ENCODE data around the gene CRYL1. TPM values are rescaled to one million over a fixed set of nuclear protein-coding genes. Genes with fewer than 3 reads are reported as not detected.

CRYL1 gene
- total and polyA plus RNA-seq, 2 of the 8 experiments (the other 6 are each of a cell fraction or from before 2014, with no cell fraction given) = 1.9 to 6.4 TPM

GRCh38 chr13:20498659-20499058 lies 27.0 kb downstream of the CRYL1 start:
- Histone ChIP-seq H2AK5ac (ENCODE audit: low read depth, low read length) (no peak overlapping the region), H3K9me3 (ENCODE audit: insufficient read depth in 2 of 2, low read depth in 1 of 2, low read length in 1 of 2) (0 out of 4 replicates have a peak, but pooled peaks cover 0 to 8% of the 10 kb centered on the region in 2 experiments), H2BK15ac (ENCODE audit: low read length) (no peak overlapping the region), H3K4ac (replicated peaks; ENCODE audit: insufficient read length, low read depth, low read length) (no peak overlapping the region), H3K79me2 (ENCODE audit: control insufficient read depth in 1 of 2, insufficient read depth in 2 of 2, low read length in 2 of 2) (no peaks in the 10 kb centered on the region), H3K23me2 (ENCODE audit: low read depth, low read length) (peaks cover 13% of the 10 kb centered on the region), H4K5ac (ENCODE audit: insufficient read length, low read depth, low read length) (no peak overlapping the region), H3K4me1 (replicated peaks in 1 of 4; ENCODE audit: control insufficient read depth in 3 of 4, insufficient read depth in 4 of 4, low read length in 3 of 4) (peaks cover 0 to 4% (median 3%) of the 10 kb centered on the region in 4 experiments; a peak in 4 of 7 replicates), H2BK120ac (replicated peaks; ENCODE audit: low read depth, low read length) (no peak overlapping the region), H2BK12ac (ENCODE audit: low read depth, low read length) (no peak overlapping the region), H3K36me3 (ENCODE audit: control insufficient read depth in 2 of 4, insufficient read depth in 4 of 4, low read length in 3 of 4) (no peaks in the 10 kb centered on the region), H3K18ac (ENCODE audit: extremely low read depth, low read length) (no peak overlapping the region), H3K56ac (replicated peaks; ENCODE audit: insufficient read length, low read depth, low read length) (no peak overlapping the region), H3K9ac (replicated peaks in 1 of 4; ENCODE audit: extremely low read depth in 1 of 4, low read depth in 3 of 4, low read length in 3 of 4) (no peak overlapping the region), H3K4me2 (ENCODE audit: insufficient read depth in 1 of 2, low read depth in 2 of 2, low read length in 2 of 2) (no peak overlapping the region), H2BK20ac (ENCODE audit: low read length) (no peak overlapping the region), H2BK5ac (ENCODE audit: low read depth, low read length) (no peak overlapping the region), H4K20me1 (replicated peaks in 1 of 2; ENCODE audit: control insufficient read depth in 1 of 2, insufficient read depth in 2 of 2, low read length in 2 of 2) (peaks cover 0 to 7% of the 10 kb centered on the region in 2 experiments), H3K4me3 (ENCODE audit: extremely low read depth in 1 of 4, insufficient read depth in 2 of 4, low read depth in 3 of 4, low read length in 4 of 4) (no peak overlapping the region), H4K91ac (replicated peaks; ENCODE audit: insufficient read length, low read length) (no peak overlapping the region), H2AFZ (ENCODE audit: low read length) (no peak overlapping the region), H4K8ac (ENCODE audit: extremely low read depth, insufficient read depth, low read length) (no peak overlapping the region), H3K79me1 (ENCODE audit: low read depth, low read length) (no peaks in the 10 kb centered on the region), H3K27me3 (replicated peaks in 1 of 4; ENCODE audit: control insufficient read depth in 3 of 4, extremely low read depth in 1 of 4, insufficient read depth in 3 of 4, low read length in 3 of 4) (no peaks in the 10 kb centered on the region), H3K14ac (ENCODE audit: insufficient read length) (no peak overlapping the region), H3K23ac (ENCODE audit: insufficient read length) (no peak overlapping the region), H3K27ac (ENCODE audit: low read depth, low read length) (no peak overlapping the region)
- POLR2A ChIA-PET (ENCODE audit: partially characterized antibody) = no interaction called here
- FAIRE-seq (no peak), DNase-seq (ENCODE audit: low read depth in 1 of 2, low spot score in 2 of 2) (no peak)
- CTCF ChIA-PET (ENCODE audit: partially characterized antibody) = interaction anchor here (1.2 kb wide), 1 partner anchor 70 kb away, joined by 3 read pairs; no protein-coding TSS in a partner anchor
- TF ChIP-seq NANOG (IDR thresholded peaks at IDR 0.05; ENCODE audit: insufficient read depth, low read depth, low read length, poor library complexity, severe bottlenecking) = no peak
- TF ChIP-seq USF2 (IDR thresholded peaks at IDR 0.05; ENCODE audit: low read length) = no peak
- no peak for TF ChIP-seq KDM4A (IDR thresholded peaks at IDR 0.05; ENCODE audit: low read depth, low read length, severe bottlenecking)
- TF ChIP-seq JUND (IDR thresholded peaks at IDR 0.05; ENCODE audit: low read length) = no peak
